NCI-H2227 (cell line): Measurements from ENCODE around the gene SMIM10L2A.
A peak's percentile ranks its signal among the peaks of the same experiment; 100 is the strongest.
"Not testable (repeated sequence)": the region's sequence is repeated elsewhere in the genome, so short reads cannot be mapped to it uniquely, and the experiment has no call there.

ENCODE experiments used
- DNase-seq: peaks from one replicate; lab custom pipeline; 2025; ENCODE audit not compliant: unreplicated experiment; lab: John Stamatoyannopoulos, UW

The SMIM10L2A gene

DNA sequence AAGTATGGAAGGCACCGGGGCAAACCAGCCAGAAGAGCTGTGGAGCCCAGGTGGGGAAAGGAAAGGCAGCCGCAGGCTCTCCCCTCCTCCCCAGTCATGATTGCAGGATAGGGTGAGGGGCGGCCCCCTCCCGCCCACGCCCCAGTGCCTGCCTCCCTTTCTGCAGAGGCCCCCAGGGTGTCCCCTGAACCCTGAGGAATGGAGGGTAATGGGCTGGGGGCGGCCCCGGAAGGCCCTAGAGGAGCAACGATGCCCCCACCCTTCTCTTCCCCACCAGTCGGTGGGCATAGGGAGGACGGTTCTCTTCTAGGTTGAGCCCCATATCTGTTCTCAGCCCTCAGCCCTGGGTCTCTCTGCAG lies 1.0 kb downstream of the SMIM10L2A start:
- DNase-seq: not testable (repeated sequence)

DNA sequence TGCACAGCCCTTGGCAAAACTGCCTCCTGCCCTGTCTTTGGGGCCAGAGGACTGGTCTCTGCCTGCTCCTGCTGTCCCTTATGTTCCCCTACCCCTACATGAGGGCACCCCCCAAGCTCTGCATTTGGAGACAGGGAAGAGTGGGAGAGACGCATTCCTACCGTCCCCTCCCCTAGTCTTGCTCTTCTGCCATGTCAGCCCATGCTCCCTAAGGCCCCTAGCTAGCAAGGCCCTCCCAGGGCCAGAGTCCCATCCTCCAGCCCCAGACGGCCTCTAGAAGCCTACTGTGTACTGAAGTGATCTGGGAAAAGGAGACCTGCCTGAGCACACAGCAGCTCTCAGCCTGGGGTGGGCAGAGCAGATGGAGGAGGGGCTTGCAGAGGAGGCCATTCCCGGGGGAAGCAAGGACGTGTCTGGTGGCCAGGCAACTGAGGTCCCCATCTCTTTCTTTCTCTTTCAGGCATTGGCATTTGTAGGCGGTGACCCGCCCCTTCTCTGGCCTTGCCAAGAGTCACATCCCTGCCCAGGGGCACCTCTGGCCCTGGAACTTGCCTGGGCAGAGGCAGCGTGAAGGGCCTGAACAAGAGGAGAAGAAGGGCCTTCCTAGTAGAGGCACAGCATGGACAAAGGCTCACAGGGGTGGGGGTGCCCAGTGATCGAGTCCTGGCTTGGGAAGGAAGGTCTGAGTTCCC lies 1.6 kb downstream of the SMIM10L2A start:
- DNase-seq: not testable (repeated sequence)

DNA sequence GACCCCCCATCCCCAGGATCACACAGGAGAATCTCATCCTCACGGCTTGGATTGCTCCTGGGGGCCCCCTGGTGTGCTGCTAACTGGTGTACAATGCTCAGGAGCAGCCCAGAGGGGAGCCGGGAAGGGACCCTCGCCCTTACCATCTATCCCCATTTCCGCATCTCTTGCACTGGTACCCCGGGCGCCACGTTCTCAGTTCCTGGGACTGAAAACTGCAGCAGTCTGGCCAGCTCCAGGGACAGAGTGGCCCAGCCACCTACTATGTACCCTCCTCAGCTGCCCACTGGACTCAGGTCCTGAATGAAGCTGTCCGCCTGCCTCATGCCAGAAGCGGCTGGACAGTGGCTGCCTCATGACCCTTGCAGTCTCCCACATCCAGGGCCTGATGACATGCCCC lies 2.7 kb downstream of the SMIM10L2A start:
- no peak for DNase-seq

DNA sequence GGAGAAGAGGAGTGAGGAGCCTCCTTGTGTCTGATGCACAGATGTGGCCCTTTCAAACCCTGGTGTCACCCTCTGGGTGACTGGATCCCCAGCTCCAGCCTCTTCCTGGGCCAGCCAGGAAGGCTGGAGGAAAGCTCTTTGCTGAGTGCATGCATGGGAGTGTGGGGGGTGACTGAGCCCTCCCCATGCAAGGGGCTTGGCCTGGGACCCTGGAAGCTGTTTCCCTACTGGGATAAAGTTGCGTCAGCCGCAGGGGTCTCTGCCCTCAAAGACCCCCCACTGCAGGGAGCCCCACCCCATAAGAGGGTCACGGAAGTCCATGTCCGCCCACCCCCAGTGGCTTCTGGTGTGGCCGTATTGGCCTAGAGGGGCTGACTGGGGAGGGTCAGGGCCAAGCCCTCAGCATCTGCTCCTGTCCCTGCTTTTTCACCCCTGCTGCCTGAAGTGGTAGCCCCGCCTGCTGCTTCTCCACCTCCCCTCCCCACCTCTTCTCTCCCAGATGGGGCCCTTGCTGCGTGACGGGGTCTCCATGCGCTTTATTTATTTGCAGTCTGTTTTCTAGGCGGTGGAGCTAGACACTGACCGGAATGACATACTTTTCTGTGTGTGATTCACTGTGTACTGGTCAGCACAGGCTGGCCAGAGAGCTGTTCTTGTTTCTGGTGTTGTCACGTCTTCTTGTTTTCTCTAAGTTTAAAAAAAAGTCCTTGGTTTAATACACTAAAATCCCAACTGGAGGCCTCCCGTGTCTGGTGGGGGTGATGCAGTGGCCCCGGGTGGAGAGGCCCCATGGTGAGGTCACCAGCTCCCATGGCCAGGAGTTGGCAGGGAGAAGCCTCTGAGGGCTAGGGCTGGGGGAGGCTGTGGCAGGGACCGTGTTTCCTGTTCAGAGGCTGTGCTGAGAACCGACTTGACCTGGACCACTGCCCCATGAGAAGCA lies 3.6 kb downstream of the SMIM10L2A start:
- no peak for DNase-seq

DNA sequence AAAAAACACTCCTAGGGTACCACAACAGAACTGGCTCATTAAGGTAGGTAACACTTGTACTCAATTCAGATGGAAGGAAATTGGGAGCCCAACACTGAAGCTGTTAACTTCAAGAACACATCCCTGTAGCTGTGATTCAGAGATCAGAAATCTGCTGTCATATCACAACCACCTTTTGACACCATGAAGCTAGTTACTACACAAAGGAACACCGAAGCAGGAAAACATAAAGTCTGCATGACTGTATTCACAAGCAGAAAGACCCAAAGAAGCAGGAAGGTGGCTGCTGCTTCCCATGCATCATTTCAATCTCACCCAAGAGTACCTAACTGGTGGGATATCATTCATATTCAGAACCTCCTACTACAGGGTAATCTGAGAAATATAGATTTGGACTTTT lies 7.7 kb downstream of the SMIM10L2A start:
- DNase-seq: no peak

DNA sequence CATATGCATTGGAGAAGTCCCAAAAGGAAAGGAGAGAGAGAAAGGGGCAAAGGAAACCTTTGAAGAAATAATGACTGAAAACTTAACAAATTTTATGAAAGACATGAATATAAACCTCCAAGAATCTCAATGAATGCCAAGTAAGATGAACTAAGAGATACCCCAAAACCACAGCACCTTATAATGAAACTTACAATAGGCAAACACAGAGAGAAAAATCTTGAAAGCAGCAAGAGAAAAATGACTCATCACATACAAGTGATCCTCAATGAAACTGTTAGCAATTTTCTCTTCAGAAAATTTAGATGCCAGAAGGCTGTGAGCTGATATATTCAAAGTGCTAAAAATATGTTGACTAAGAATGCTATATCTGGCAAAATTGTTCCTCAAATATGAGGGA lies 10.1 kb downstream of the SMIM10L2A start:
- no peak for DNase-seq

DNA sequence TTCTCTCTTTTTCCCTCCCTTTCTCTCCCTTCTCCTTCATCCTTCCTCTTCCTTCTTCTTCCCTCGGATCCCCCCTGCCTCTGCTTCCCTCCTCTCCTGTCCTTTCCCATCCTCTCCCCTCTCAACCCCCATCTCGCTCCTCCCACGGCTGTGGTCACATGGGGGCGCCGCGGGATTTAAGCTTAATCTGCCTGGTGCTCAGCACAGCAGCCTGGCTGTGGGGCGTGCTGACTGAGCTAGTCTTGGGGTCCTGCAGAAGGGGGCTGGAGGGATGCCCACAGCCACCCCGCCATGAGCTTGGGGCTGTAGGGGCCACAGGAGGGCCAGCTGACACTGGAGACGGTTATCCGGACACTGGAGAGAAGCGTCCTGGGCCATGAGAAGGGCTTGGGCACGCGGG lies 10.7 kb downstream of the SMIM10L2A start:
- no peak for DNase-seq

DNA sequence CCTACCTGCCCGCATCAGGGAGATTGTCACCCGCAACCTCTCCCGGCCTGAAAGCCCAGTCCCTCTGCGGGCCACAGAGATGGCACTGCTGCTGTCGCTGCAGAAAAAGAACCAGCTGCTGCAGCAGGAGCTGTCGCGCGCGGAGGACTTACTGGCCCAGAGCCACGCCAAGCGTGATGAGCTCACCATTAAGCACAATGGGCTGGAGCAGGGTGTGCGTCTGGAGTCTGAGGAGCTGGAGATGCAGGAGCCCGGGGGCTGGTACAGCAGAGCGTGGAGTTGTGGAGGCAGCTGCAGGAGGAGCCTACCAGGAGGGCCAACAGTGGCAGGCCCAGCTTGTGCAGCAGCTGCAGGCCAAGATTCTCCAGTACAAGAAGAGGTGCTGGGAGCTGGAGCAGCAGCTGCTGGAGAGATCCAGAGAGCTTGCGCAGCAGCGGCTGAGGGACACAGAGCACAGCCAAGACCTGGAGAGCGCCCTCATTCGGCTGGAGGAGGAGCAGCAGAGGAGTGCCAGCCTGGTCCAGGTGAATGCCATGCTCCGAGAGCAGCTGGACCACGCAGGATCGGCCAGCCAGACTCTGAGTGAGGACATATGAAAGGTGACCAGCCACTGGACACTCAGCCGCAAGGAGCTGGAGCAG lies 11.3 kb downstream of the SMIM10L2A start:
- no peak for DNase-seq

DNA sequence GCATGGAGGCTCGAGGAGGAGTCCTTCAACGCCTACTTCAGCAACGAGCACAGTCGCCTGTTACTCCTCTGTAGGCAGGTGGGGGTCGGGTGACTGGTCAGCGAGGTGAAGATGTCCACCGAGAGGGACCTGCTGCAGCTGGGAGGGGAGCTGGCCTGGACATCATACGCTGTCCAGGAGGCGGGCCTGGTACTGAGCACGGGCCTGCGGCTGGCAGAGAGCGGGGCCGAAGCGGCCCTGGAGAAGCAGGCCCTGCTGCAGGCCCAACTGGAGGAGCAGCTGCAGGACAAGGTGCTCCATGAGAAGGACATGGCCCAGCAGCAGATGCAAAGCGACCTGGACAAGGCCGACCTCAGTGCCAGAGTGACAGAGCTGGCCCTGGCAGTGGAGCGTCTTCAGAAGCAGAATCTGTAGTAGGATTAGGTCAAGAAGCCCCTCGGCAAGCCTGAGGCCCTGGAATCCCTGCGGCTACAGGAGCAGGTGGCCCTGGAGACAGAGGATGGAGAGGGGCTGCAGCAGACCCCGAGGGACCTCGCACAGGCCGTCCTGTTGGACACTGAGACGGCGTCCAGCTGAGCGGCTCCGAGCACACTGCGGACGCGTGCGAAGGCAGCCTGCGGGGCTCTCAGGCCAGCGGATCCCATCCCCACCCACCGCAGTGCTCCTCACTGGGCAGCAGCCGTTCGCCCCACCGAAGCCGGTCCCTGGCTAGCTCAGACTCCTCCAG lies 11.9 kb downstream of the SMIM10L2A start:
- DNase-seq: no peak

DNA sequence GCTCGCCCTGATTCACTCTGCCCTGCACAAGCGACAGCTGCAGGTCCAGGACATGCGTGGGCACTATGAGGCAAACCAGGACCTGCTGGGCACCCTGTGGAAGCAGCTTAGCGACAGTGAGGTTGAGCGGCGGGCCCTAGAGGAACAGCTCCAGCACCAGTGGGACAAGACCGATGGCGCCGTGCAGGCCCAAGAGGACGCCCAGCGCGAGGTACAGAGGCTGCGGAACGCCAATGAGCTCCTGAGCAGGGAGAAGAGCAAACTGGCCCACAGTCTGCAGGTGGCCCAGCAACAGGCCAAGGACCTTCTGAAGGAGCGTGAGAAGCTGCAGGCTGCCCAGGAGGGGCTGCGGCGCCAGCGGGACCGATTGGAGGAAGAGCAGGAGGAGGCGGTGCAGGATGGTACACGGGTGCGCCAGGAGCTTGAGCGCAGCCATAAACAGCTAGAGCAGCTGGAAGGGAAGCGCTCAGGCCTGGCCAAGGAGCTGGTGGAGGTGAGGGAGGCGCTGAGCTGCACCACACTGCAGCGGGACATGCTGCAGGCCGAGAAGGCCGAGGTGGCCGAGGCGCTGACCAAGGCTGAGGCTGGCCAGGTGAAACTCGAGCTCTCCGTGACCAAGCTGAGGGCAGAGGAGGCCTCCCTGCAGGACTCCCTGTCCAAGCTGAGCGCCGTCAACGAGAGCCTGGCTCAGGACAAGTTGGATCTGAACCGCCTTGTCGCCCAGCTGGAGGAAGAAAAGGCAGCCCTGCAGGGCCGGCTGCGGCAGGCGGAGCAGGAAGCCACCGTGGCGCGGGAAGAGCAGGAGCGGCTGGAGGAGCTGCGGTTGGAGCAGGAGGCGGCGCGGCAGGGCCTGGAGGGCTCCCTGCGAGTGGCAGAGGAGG lies 12.8 kb downstream of the SMIM10L2A start:
- DNase-seq: peak; percentile 12

DNA sequence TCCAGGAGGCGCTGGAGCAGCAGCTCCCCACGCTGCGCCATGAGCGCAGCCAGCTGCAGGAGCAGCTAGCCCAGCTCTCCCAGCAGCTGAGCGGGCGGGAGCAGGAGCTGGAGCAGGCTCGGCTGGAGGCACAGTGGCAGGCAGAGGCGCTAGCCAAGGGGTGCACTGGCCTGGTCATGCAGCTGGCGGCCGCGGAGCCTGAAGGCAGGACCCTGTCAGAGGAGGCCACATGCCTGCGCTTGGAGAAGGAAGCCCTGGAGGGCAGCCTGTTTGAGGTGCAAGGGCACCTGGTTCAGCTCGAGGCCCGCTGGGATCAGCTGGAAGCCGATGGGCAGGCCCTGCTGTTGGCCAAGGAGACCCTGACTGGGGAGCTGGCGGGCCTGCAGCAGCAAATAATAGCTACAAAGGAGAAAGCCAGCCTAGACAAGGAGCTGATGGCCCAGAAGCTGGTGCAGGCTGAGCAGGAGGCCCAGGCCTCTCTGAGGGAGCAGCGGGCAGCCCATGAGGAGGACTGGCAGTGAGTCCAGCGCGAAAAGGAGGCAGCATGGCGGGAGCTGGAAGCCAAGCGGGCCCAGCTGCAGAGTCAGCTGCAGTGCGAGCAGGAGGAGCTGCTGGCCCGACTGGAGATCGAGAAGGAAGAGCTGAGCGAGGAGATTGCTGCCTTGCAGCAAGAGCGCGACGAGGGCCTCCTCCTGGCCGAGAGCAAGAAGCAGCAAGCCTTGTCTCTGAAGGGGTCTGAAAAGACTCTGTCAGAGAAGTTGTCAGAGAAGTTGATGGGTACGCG lies 13.6 kb downstream of the SMIM10L2A start:
- no peak for DNase-seq

DNA sequence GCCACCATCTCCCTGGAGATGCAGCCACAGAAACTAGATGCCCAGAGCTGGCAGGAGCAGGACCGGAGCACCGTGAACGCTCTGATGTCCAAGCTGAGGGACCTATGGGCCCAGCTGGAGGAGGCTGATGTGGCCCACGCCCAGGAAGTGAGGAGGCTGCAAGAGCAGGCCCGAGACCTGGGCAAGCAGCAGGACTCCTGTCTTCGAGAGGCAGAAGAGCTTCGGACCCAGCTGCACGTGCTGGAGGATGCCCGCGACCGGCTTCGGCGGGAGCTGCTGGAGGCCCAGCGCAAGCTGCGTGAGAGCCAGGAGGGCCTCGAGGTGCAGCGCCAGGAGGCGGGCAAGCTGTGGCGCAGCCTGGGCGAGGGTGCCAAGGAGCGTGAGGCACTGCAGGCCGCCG lies 14.2 kb downstream of the SMIM10L2A start:
- DNase-seq: no peak

DNA sequence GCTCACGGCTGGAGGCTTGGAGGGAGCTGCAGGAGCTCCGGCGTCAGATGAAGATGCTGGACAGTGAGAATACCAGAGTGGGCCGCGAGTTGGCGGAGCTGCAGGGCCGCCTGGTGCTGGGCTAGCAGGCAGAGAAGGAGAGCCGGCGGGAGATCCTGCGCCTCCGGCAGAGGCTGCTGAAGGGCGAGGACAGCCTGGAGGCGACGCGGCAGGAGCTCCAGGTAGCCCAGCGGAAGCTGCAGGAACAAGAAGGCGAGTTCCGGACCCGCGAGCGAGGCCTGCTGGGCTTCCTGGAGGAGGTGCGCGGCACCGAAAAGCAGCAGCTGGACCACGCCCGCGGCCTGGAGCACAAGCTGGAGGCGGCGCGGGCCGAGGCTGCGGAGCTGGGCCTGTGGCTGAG lies 14.7 kb downstream of the SMIM10L2A start:
- no peak for DNase-seq

DNA sequence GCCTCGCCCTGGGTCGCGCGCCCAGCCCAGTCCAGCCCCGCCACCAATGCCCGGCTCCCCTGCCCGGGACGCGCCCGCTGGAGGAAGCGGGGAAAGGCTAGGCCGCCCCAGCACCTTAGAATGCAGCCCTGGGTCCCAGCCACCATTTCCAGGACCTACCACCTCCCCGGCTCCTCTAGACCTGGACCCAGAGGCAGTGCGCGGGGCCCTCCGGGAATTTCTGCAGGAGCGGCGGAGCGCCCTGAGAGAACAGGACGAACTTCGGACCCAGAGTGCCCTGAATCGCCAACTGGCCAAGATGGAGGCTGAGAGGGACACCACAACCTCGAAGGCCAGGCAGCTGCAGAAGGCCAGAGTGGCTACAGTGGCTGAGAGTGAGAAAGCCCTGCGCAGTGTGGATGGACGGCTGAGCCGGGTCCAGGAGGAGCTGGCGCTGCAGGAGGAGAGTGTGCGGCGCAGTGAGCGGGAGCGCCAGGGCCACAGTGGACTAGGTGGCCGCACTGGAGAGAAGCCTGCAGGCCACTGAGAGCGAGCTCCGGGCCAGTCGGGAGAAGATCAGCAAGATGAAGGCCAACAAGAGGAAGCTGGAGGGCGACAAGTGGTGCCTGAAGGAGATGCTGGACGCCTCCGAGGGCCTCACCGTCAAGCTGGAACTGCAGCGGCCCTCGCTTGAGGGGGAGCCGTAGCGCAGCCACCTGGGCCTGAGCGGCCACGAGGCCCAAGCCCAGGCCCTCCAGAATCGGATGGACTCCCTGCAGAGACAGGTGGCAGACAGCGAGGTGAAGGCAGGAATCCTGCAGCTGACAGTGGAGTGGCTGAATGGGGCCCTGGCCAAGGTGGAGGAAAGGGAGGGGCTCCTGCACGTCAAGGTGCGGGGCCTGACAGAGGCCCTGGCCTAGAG lies 15.5 kb downstream of the SMIM10L2A start:
- no peak for DNase-seq

DNA sequence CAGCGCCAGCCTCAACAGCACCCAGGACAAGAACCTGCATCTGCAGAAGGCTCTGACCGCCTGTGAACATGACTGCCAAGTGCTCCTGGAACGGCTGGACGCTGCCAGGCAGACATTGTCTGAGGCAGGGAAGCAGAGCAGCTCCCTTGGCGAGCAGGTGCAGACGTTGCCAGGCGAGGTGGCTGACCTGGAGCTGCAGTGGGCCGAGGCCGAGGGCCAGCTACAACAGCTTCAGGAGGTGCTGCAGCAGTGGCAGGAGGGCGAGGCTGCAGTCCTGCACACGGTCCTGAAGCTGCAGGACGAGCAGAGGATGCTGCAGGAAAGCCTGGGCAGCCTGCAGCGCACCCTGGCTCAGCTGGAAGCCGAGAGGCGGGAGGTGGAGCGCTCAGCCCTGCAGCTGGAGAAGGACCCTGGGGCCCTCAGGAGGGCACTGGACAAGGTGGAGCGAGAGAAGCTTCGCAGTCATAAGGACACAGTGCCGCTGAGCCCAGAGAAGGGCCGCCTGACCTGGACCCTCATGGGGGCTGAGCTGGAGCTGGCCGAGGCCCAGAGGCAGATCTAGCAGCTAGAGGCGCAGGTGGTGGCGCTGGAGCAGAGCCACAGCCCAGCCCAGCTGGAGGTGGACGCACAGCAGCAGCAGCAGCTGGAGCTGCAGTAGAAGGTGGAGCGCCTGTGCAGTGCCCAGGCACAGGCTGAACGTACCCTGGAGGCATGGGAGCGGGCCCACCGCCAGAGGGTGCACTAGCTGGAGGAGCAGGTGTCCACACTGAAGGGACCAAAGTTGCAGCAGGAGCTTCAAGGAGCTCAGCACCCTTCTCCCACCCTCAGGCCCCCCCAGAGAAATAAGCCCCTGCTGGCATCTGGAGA lies 16.4 kb downstream of the SMIM10L2A start:
- peak; percentile 6 for DNase-seq

DNA sequence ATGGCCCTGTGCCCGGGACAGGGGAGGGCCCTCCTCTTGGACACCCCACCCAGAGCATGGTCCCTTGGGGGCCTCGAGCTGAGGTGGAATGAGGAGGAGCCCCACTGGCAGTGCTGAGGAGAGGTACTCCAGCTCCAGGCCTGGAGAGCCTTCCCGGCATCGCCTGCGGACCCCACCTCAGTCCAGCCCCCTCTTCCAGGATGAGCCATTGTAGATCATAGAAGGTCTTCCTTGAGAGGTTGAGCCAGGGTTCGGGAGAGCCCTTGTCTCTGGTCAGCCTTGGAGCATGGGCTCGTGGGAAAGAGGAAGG lies 16.9 kb downstream of the SMIM10L2A start:
- no peak for DNase-seq

DNA sequence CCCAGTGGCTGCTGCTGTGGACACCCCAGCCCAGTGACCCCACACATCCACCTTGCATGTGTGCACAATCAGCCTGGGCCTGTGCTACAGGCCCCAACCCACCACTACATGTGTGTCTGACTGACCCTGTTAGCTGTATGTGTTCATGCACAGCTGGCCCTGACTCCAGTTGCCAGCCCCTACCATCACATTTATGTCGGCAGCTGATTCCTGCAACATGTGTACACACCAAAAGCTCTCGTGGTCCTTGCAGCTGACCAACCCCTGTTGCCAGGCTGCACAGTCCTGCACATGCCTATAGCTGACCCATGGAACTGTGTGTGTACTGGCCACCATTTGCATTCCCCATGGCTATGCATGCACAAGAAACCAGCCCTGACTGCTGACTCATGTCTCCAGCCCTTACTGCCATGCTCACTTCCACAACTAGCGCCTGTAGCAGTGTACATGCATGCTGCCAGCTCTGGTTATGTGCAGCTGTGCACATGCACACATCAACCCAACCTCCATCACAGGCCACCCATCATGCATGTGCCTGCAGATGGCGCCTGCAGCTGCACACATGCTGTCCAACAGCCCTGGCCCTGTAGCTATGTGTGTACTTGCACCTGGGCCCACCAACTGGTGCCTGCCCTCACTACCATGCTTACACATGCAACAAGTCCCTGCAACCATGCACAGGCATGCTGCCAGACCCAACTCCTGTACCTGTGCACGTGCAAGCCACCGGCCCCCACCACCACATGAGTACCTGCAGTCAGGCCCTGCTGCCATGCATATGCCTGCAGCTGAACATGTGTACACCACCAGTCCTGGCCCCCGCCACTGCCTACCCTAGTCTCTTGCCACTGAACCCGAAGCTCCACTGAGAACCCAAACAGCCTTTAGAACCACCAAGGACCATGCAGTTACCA lies 28.1 kb downstream of the SMIM10L2A start:
- DNase-seq: no peak
